HepG2 (cell line): ENCODE results near the gene HEXIM1. TPM values are rescaled to one million over a fixed set of nuclear protein-coding genes. Genes with fewer than 3 reads are reported as not detected.

Experiments used
- ARID4A ChIP-seq: sonication (generic); formaldehyde crosslinking; IDR thresholded peaks from 2 replicates; pipeline ENCODE4 v1.5.0; 2020; ENCODE audit warnings: mild to moderate bottlenecking, missing genetic modification reagents, borderline replicate concordance
- CTCF ChIP-seq: sonication (generic); formaldehyde crosslinking; IDR thresholded peaks from 2 replicates; pipeline ENCODE4 v1.5.0; 2020; ENCODE audit warnings: mild to moderate bottlenecking, missing genetic modification reagents, moderate library complexity
- E2F2 ChIP-seq: sonication (generic); formaldehyde crosslinking; IDR thresholded peaks from 2 replicates; pipeline ENCODE4 v1.4.0; 2020; ENCODE audit warnings: missing genetic modification reagents, borderline replicate concordance
- FOSL1 ChIP-seq: sonication (generic); formaldehyde crosslinking; IDR thresholded peaks from 2 replicates; pipeline ENCODE4 v1.9.0; 2021; ENCODE audit warnings: missing genetic modification reagents, borderline replicate concordance
- HCFC1 ChIP-seq: fragments of 150-350 bp; IDR thresholded peaks from 2 replicates; pipeline ENCODE4 v1.6.1; 2014; ENCODE audit warnings: low read depth, low read length
- KLF9 ChIP-seq: IDR thresholded peaks from 2 replicates; pipeline ENCODE4 v1.6.1; 2016; ENCODE audit warnings: low read depth
- MXI1 ChIP-seq: IDR thresholded peaks from 3 replicates; pipeline ENCODE4 v1.6.1; 2012; ENCODE audit warnings: low read depth, low read length, inconsistent platforms, borderline replicate concordance
- NR1H2 ChIP-seq: sonication (generic); formaldehyde crosslinking; IDR thresholded peaks from 2 replicates; pipeline ENCODE4 v1.8.1; 2022; ENCODE audit warnings: low read depth, missing genetic modification reagents, borderline replicate concordance
- SOX5 ChIP-seq: IDR thresholded peaks from 2 replicates; pipeline ENCODE4 v1.6.1; 2016; ENCODE audit warnings: borderline replicate concordance
- TAF1 ChIP-seq: sonication (generic); formaldehyde crosslinking; IDR thresholded peaks from 2 replicates; pipeline ENCODE4 v1.4.0; 2020; ENCODE audit warnings: missing genetic modification reagents
- TP53 ChIP-seq: sonication (generic); formaldehyde crosslinking; conservative IDR thresholded peaks from 2 replicates; pipeline ENCODE4 v1.4.0; 2020; ENCODE audit warnings: missing genetic modification reagents
- ZNF839 ChIP-seq: sonication (generic); formaldehyde crosslinking; IDR thresholded peaks from 2 replicates; pipeline ENCODE4 v1.4.0; 2020; ENCODE audit warnings: missing genetic modification reagents, mild to moderate bottlenecking, borderline replicate concordance
- ZNF883 ChIP-seq: sonication (generic); formaldehyde crosslinking; IDR thresholded peaks from 2 replicates; pipeline ENCODE4 v1.5.1; 2020; ENCODE audit warnings: mild to moderate bottlenecking, missing genetic modification reagents; ENCODE audit errors: not compliant biosample characterization
- polyA plus RNA-seq, 8 experiments: library from polyadenylated mRNA; depleted of rRNA in 3 of 8; stranded (reverse) in 7 of 8; unstranded in 1 of 8; fragments of >200 nt; fragmentation: Illumina TruSeq in 4 of 8; extraction: Trizol in 4 of 8; gene quantifications; 2 replicates each; pipeline versions ENCODE4 v1.2.1 to v1.2.3, GENCODE V29; 2011 to 2016; ENCODE audit warnings: low read depth in 4 of 8, missing spikeins in 1 of 8, mixed read lengths in 1 of 8; ENCODE audit not compliant: insufficient read depth in 1 of 8
- total RNA-seq, 5 experiments: library from RNA; depleted of rRNA; stranded (reverse); fragments of >200 nt; fragmentation: Illumina TruSeq; extraction: Trizol; gene quantifications; 2 replicates each; pipeline ENCODE4 v1.2.3, GENCODE V29; 2016; ENCODE audit warnings: low read depth in 1 of 5
- TF ChIP-seq, protein P1 (sequence below): sonication (generic); formaldehyde crosslinking; IDR thresholded peaks from 2 replicates; pipeline ENCODE4 v1.4.0; 2020; ENCODE audit warnings: missing genetic modification reagents, borderline replicate concordance
- TF ChIP-seq, protein P2 (sequence below): sonication (generic); formaldehyde crosslinking; IDR thresholded peaks from 2 replicates; pipeline ENCODE4 v1.9.0; 2022; ENCODE audit warnings: low read depth, missing genetic modification reagents

The HEXIM1 gene
- total and polyA plus RNA-seq, 2 of the 13 experiments (the other 11 are each of a cell fraction or from before 2014, with no cell fraction given): 10.5 to 16.6 TPM

DNA sequence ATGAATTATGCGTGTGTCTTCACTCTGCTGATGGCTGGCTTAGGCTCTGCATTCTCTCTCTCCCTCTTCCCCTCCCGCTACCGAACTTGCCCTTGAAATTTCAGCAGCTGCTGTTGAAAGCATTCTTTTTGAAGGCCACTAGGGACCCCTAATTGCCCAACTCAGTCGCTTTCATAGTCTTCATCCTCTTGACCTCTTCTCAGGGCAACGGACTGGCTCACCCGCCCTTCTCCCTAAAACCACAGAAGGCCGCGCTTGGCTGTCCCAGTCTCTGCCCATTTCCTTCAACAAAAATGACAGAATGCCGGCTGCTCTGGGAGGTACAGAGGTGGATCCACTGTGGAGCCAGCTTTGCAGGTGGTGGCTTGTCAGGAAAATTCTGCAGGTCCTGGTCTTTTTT, 52.4 kb downstream of the HEXIM1 start (continued):
- TF ChIP-seq CTCF (CRISPR knock-in tag) (peak; percentile 29; the same call in 1 of the 2 replicates), MXI1 (no peak), TAF1 (CRISPR knock-in tag) (no peak), KLF9 (CRISPR knock-in tag) (no peak), FOSL1 (CRISPR knock-in tag) (no peak), HCFC1 (no peak), SOX5 (peak; percentile 19; the same call in 1 of the 2 replicates), NR1H2 (CRISPR knock-in tag) (no peak), ZNF839 (CRISPR knock-in tag) (no peak), ARID4A (CRISPR knock-in tag) (no peak), ZNF883 (CRISPR knock-in tag) (no peak), TP53 (no peak), E2F2 (CRISPR knock-in tag) (no peak)
- TF ChIP-seq, protein P1, sequence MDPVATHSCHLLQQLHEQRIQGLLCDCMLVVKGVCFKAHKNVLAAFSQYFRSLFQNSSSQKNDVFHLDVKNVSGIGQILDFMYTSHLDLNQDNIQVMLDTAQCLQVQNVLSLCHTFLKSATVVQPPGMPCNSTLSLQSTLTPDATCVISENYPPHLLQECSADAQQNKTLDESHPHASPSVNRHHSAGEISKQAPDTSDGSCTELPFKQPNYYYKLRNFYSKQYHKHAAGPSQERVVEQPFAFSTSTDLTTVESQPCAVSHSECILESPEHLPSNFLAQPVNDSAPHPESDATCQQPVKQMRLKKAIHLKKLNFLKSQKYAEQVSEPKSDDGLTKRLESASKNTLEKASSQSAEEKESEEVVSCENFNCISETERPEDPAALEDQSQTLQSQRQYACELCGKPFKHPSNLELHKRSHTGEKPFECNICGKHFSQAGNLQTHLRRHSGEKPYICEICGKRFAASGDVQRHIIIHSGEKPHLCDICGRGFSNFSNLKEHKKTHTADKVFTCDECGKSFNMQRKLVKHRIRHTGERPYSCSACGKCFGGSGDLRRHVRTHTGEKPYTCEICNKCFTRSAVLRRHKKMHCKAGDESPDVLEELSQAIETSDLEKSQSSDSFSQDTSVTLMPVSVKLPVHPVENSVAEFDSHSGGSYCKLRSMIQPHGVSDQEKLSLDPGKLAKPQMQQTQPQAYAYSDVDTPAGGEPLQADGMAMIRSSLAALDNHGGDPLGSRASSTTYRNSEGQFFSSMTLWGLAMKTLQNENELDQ (CRISPR knock-in tag): 0 out of 2 replicates have a peak, but pooled peaks have one; percentile 45
- TF ChIP-seq, protein P2, sequence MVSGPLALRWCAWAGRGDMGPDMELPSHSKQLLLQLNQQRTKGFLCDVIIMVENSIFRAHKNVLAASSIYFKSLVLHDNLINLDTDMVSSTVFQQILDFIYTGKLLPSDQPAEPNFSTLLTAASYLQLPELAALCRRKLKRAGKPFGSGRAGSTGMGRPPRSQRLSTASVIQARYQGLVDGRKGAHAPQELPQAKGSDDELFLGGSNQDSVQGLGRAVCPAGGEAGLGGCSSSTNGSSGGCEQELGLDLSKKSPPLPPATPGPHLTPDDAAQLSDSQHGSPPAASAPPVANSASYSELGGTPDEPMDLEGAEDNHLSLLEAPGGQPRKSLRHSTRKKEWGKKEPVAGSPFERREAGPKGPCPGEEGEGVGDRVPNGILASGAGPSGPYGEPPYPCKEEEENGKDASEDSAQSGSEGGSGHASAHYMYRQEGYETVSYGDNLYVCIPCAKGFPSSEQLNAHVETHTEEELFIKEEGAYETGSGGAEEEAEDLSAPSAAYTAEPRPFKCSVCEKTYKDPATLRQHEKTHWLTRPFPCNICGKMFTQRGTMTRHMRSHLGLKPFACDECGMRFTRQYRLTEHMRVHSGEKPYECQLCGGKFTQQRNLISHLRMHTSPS: no peak
